Epithelial cell of prostate (primary cell): Measurements from ENCODE around the gene ZNF76.

Source experiments
- DNase-seq: peaks from one replicate; pipeline ENCODE4 v3.0.0-alpha.2; 2011; ENCODE audit warnings: low read depth, low spot score
- H3K27ac ChIP-seq: fragments of 450-650 bp; 2 replicates; pipeline ENCODE4 v1.5.1; 2017; ENCODE audit warnings: mild to moderate bottlenecking

Gene ZNF76

DNA sequence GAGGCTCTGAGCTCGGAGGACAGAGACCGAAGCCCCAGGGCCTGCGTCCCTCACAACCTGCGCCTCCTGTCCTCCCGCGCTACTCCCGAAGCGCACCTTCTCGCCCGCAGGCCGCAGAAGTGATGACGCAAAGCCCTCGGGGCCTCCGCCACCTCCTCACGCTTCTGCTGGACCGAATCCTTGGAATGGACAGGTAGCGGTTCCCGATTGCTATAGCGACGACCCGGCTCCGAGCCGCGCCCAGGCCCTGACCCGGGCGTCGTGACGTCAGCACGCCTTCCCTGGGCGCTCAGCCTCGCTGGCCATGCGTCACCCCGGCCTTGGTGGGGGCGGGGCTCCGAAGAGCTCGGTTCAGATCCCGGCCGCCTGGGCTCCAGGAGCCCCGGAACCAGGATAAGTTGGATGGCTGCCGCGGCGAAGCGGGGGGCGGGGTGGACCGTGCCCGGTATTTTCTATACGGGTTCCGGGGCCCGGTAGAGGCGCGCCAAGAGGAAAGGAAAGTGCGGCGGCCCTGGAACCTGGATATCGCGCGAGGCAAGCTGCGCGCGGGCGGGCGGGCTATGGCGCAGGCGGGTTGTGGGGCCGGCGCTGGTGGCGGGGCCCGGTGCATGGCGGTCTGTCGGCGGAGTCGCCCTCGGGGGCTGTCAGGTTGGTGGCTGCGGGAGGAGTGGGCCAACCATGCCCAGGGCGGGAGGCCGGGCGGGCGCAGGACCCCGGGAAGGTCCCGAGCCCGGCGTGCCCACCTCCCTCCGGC is at the start of gene ZNF76:
TSS of gene ZNF76 (plus strand) at position 542 of the 754 bp plus-strand sequence. CDS start 21,417 bp downstream, outside the sequence.
- peak within 1 kb of the TSS; percentile 73 for H3K27ac ChIP-seq
- DNase-seq = peak; percentile 72

GRCh38 chr6:35213298-35213791 is 46.2 kb upstream of the ZNF76 start:
- no peak for DNase-seq
- H3K27ac ChIP-seq = no peak overlapping the region

DNA sequence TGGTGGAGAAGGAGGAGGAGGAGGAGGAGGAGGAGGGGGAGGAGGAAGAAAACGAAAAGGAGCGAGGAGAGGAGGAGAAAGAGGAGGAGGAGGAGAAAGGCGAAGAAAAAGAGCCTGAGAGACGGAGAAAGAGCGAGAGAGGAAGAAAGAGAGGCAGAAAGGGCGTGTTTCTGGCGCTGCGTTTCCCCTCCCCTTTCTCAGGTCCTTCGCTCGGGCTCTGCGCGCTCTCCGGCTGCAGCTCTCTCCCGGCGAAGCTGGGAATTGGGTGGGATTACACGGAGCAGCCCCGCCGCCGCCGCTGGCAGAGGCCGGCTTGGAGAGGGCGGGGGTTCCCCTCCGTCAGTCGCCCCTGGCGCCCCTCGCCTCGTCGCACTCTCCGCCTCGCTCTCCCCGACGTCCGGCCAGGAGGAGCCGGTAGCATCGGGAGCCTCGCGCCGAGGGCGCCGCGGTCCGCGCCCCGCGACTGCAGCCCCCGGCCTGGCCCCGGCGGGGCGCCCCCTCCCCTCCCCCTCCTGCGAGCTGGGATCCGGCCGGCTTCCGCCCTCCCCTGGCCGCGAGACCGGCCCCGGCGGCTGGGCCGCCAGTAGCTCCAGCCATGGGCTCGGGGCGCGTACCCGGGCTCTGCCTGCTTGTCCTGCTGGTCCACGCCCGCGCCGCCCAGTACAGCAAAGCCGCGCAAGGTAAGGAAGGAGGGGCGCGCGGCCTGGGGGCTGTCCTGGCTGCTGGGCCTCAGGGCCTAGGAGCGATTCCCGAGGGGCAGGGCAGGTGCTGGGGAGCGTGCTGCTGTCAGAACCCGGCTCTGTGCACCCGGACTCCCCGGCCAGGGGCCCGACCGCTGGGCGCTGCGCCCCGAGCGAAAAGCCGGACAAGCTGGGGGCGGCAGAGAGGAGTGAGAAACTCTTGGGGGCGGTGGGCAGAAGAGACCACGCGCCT is 45.4 kb upstream of the ZNF76 start, which contains the start of gene SCUBE3:
TSS of gene SCUBE3 (plus strand) at position 133 of the 933 bp plus-strand sequence. CDS start at position 596, 463 bp downstream.
- no peak within 1 kb of the TSS for H3K27ac ChIP-seq
- no peak for DNase-seq

DNA sequence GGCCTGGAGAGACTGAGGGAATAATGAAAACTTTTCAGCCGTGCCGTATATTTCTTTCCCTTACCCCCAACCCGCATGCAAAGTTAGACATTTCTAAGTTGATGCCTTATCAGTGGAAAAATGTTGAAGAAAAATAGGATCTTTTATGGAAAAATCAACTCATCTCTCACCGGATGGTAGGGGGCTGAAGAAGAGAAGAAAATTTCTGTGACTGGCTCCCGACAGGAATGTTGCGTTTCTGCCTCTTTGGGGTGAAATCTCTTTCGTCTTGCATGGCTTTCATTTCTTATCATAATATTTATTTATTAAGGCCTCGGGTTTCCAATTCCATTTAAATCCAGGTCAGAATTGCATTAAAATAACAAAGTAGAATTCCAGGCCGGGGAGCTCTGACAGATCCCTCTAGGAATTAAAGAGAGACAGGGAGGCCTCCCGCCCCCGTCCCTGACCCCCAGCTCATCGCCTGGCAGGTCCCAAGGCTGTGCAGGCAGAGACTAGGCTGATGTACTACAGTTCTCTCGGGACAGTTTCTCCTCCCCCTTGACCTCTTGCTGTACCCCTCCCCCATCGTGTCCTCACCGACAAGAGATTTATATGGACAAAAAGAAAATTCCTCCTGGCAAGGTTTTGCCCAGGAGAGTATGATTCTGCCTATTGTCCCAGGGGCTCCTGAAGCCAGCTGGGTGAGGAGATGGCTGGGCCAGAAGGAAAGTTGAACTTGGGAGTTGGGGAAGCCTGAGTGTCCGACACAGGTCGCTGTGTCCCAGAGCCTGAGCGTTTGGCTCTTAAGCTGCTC is 44.5 kb upstream of the ZNF76 start:
- no peak overlapping the region for H3K27ac ChIP-seq
- DNase-seq = no peak

DNA sequence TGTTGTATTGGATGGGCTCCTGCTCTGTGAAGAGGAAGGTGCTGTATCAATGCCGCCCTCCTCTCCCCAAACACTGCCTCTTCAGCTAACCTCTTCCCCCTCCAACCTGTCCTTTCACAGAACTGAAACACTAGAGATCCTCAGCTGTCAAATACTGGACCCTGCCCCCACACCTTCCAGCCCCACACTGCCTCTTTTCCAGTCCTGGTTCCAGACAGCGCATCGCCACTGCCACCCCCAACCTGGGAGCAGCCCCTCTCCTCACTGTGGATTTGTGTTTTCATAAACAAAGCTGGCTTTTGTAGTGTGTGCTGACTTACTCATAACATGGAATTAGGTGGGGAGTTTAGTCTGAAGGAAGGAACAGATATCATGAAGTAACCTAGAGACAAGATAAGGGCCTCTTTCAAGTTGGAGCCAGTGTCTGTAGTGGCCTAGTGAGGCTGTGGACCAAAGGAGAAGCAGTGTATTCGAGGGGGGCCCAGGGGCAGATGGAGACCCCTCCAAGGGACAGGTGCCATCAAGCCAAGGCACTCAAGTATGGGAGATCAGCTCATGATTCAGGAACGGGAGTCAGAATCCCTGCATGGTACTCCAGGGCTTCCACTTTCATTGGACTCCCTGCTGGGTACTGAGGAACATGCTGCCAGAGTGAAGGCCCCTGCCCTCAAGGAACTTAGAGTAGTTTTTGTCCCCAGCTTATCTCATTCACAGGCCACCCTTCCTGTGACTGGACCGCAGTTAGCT is 43.7 kb upstream of the ZNF76 start:
- H3K27ac ChIP-seq = no peak overlapping the region
- no peak for DNase-seq

DNA sequence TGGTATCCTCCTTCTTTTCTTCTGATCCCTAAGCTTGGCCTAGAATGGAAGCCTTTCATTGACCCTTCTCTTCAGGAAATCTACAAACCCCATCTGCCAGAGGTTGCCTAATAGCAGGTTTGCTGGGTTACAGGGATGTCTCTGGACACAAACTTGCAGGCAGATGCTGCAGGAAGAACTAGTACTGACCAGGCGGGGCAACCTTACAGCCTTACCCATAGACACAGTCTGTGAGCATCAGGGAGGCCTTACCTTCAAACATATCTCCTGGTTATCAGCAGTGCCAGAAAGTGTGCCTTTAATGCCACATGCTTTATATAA is 43.2 kb upstream of the ZNF76 start:
- no peak overlapping the region for H3K27ac ChIP-seq
- DNase-seq = no peak

GRCh38 chr6:35216851-35217811 is 42.4 kb upstream of the ZNF76 start:
- DNase-seq = no peak

DNA sequence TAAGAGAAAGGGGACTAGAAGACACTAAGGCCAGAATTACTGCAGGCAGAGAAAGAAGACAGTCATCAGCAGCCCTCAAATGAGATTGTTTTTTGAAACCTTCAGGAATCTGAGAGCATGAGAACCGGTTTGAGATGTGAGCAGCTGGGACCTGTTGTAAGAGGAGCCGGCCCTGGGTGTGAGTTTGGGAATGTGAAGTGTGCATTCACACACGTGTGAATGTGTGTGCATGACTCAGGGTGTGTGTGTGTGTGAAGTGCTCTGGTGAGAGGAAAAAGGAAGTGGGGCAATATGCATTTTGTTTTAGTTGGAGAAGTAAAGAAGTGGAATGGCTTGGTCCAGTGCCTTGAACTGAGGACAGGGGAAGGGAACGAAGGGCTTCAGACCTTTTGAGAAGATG is 41.5 kb upstream of the ZNF76 start:
- no peak for DNase-seq
- no peak overlapping the region for H3K27ac ChIP-seq

More at GRCh38 chr6:35216851-35217811, 42.4 kb upstream of the ZNF76 start:
- H3K27ac ChIP-seq = no peak overlapping the region

DNA sequence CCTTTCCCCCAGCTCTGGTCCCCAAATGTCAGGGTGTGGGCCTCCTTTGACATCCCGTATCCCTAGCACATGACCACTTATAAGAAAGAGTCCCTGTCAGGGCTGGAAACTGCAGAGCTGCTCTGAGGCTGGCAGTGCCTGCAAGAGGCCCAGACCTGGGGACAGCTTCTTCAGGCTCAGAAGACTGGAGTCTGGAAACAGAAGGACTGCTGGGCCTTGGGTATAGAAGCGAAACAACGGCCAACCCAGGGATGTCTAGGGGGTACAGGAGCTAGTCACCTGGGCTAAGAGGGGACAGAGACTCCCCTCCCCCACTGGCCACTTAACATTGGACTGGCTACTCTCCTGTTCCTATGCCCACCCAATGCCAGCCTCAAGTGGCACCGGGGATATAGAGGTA is 41.1 kb upstream of the ZNF76 start:
- H3K27ac ChIP-seq = no peak overlapping the region
- DNase-seq = no peak

- no peak overlapping the region for H3K27ac ChIP-seq
- no peak for DNase-seq
These were observed 39.7 kb upstream of the ZNF76 start for GRCh38 chr6:35219683-35220326.

DNA sequence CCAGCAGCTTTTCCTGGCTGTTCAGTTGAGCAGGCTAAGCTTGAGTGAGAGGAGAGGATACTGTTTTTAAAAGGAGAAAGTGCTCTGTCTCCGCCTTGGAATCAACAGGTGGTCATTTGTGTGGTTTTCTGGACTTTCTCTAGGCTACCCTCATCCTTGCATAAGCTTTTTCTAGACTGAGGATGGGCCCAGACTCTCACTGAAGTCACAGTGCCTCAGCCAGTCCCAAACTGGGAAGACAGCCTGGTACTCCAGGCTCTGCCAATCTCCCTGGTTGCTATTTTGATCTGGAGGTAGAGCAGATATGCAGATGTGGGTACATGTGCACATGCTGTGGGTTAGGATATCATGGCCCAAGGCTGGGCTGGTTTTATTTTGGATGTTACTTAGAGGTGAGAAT is 38.8 kb upstream of the ZNF76 start:
- H3K27ac ChIP-seq = no peak overlapping the region
- no peak for DNase-seq

DNA sequence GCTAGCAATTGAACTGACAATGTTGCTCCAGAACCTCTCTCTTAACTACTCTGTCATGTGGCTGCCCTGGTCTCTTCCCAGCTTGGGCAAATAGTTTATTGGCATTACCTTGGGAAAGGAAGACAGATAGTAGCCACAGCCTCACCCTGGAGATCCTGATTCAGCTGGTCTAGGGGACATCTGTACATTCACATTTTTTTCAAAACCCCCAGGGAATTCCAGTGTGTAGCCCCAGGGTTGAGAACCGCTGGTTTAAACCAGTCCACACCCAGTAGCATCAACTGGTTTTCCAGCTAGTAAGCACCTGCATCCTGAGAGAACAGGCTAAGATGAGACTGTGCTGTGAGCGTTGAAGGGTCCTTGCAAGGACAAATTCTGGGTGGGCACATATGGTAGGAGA is 36.1 kb upstream of the ZNF76 start:
- H3K27ac ChIP-seq = no peak overlapping the region
- no peak for DNase-seq

GRCh38 chr6:35224720-35225119 is 34.8 kb upstream of the ZNF76 start:
- no peak overlapping the region for H3K27ac ChIP-seq
- no peak for DNase-seq

- H3K27ac ChIP-seq = no peak overlapping the region
- DNase-seq = no peak
These were observed 31.1 kb upstream of the ZNF76 start for GRCh38 chr6:35228481-35228880.

GRCh38 chr6:35229304-35229703 is 30.2 kb upstream of the ZNF76 start:
- H3K27ac ChIP-seq = no peak overlapping the region
- DNase-seq = no peak

DNA sequence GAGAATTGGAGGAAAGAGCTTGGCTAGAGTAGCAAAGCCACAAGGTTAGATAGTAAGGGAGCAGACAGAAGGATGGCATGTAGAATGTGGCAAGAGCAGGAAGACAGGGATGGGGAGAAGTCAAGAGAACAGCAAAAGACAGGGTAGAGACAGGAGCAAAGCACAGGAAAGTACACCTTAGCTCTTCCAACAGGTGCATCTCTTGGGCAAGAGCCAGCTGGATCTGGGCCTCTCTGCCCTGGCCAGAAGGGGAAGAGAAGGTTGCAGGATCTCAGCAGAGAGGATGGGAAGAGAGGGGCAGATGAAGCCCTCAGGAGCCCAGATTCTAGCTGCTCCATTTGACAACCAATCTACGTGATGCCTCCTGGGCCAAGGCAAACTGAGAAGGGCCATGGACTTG is 29.0 kb upstream of the ZNF76 start:
- no peak overlapping the region for H3K27ac ChIP-seq
- no peak for DNase-seq

DNA sequence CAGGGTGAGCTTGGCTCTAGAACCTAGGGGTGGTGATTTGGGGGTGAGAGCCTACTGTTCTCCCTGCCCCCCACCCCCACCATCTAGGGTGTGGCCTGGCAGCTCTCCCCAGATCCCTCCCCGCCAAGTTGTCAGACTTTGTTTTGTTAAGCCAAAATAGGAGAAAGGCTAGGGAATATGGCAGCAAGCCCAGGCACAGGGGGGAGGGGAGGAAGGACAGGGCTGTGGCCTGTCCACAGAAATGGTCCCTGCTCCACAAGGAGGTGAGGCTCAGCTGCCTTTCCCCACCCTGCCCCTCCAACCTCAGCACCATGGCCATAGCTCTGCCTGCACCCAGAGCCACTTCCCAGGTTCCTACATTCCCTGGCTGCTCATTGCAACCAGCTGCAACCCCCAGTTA is 28.6 kb upstream of the ZNF76 start:
- no peak for DNase-seq
- H3K27ac ChIP-seq = no peak overlapping the region

- H3K27ac ChIP-seq = no peak overlapping the region
- DNase-seq = no peak
These were observed 28.0 kb upstream of the ZNF76 start for GRCh38 chr6:35231563-35231962.
